H1 (cell line): ENCODE results near the gene PTPRC. TPM values are rescaled to one million over a fixed set of nuclear protein-coding genes. Genes with fewer than 3 reads are reported as not detected.

ENCODE experiments used
- CTCF ChIA-PET: fragments of 300-600 bp; sonication (Branson Sonifier 250); formaldehyde crosslinking; loops from one replicate; lab custom pipeline; 2021; ENCODE audit not compliant: partially characterized antibody; lab: Charles Lee
- POLR2A ChIA-PET: fragments of 300-600 bp; sonication (Branson Sonifier 250); formaldehyde crosslinking; loops from one replicate; lab custom pipeline; 2021; ENCODE audit warnings: inconsistent platforms; ENCODE audit not compliant: partially characterized antibody; lab: Charles Lee
- DNase-seq, 2 experiments: peaks; one replicate each; pipeline versions ENCODE4 v3.0.0 to v3.0.0-alpha.2; 2010 to 2022; ENCODE audit warnings: low spot score in 2 of 2, low read depth in 1 of 2, mixed read lengths in 1 of 2
- FAIRE-seq: peaks from 2 replicates; lab custom pipeline; 2011; peaks lifted over from hg19 to GRCh38; lab: Jason Lieb, UNC
- H2AFZ ChIP-seq: 2 replicates; pipeline ENCODE4 v1.8.1; 2012; ENCODE audit warnings: low read length, inconsistent platforms
- H2AK5ac ChIP-seq: 2 replicates; pipeline ENCODE4 v1.6.1; 2013; ENCODE audit warnings: low read depth, low read length
- H2BK120ac ChIP-seq: replicated peaks from 2 replicates; pipeline ENCODE3; 2013; ENCODE audit warnings: low read depth, low read length, inconsistent platforms
- H2BK12ac ChIP-seq: 2 replicates; pipeline ENCODE4 v1.6.1; 2013; ENCODE audit warnings: low read depth, low read length
- H2BK15ac ChIP-seq: 2 replicates; pipeline ENCODE4 v1.6.1; 2013; ENCODE audit warnings: low read length
- H2BK20ac ChIP-seq: 2 replicates; pipeline ENCODE4 v1.6.1; 2013; ENCODE audit warnings: low read length
- H2BK5ac ChIP-seq: 2 replicates; pipeline ENCODE4 v1.6.1; 2013; ENCODE audit warnings: low read depth, low read length
- H3K14ac ChIP-seq: 2 replicates; pipeline ENCODE4 v1.6.1; 2013; ENCODE audit warnings: inconsistent platforms; ENCODE audit not compliant: insufficient read length
- H3K18ac ChIP-seq: 2 replicates; pipeline ENCODE4 v1.6.1; 2013; ENCODE audit warnings: low read length; ENCODE audit errors: extremely low read depth
- H3K23ac ChIP-seq: 2 replicates; pipeline ENCODE4 v1.6.1; 2013; ENCODE audit warnings: inconsistent platforms; ENCODE audit not compliant: insufficient read length
- H3K23me2 ChIP-seq: 2 replicates; pipeline ENCODE4 v1.6.1; 2013; ENCODE audit warnings: low read depth, low read length
- H3K27ac ChIP-seq: 2 replicates; pipeline ENCODE4 v1.6.1; 2011; ENCODE audit warnings: low read depth, low read length, inconsistent platforms
- H3K27me3 ChIP-seq, 4 experiments: replicated peaks in 1 of 4; 1 replicate in 1 of 4; 2 replicates in 3 of 4; pipeline versions ENCODE4 v1.6.1 to v1.8.1; 2011 to 2013; ENCODE audit warnings: low read length in 3 of 4, mild to moderate bottlenecking in 3 of 4, inconsistent platforms in 2 of 4, mixed read lengths in 2 of 4, moderate library complexity in 1 of 4; ENCODE audit not compliant: control insufficient read depth in 3 of 4, insufficient read depth in 3 of 4; ENCODE audit errors: extremely low read depth in 1 of 4
- H3K36me3 ChIP-seq, 4 experiments: 2 replicates each; pipeline versions ENCODE4 v1.6.1 to v1.8.1; 2011 to 2013; ENCODE audit warnings: mild to moderate bottlenecking in 4 of 4, low read length in 3 of 4, moderate library complexity in 2 of 4, control low read depth in 1 of 4, inconsistent platforms in 1 of 4; ENCODE audit not compliant: insufficient read depth in 4 of 4, control insufficient read depth in 2 of 4
- H3K4ac ChIP-seq: replicated peaks from 2 replicates; pipeline ENCODE3; 2013; ENCODE audit warnings: low read length, low read depth, mixed read lengths, inconsistent platforms; ENCODE audit not compliant: insufficient read length
- H3K4me1 ChIP-seq, 4 experiments: replicated peaks in 1 of 4; 1 replicate in 1 of 4; 2 replicates in 3 of 4; pipeline versions ENCODE4 v1.6.1 to v1.8.1; 2011 to 2013; ENCODE audit warnings: low read length in 3 of 4, inconsistent platforms in 2 of 4, mixed read lengths in 1 of 4; ENCODE audit not compliant: insufficient read depth in 4 of 4, control insufficient read depth in 3 of 4
- H3K4me2 ChIP-seq, 2 experiments: 2 replicates each; pipeline versions ENCODE4 v1.6.1 to v1.8.1; 2011 to 2013; ENCODE audit warnings: low read depth in 2 of 2, low read length in 2 of 2, control low read depth in 1 of 2, inconsistent platforms in 1 of 2, mild to moderate bottlenecking in 1 of 2; ENCODE audit not compliant: insufficient read depth in 1 of 2
- H3K4me3 ChIP-seq, 4 experiments: fragments of 200-600, 300-600 bp in 1 of 4; sonication (generic), shearing (Covaris generic), sonication (Bioruptor Twin) in 1 of 4; 2 replicates each; pipeline versions ENCODE4 v1.5.1 to v1.8.1; 2011 to 2016; ENCODE audit warnings: low read length in 4 of 4, low read depth in 3 of 4, control low read depth in 2 of 4, inconsistent platforms in 2 of 4, mild to moderate bottlenecking in 2 of 4, mixed read lengths in 1 of 4, moderate library complexity in 1 of 4; ENCODE audit not compliant: insufficient read depth in 2 of 4; ENCODE audit errors: extremely low read depth in 1 of 4
- H3K56ac ChIP-seq: replicated peaks from 2 replicates; pipeline ENCODE3; 2013; ENCODE audit warnings: low read depth, mild to moderate bottlenecking, mixed read lengths, low read length, inconsistent platforms; ENCODE audit not compliant: insufficient read length
- H3K79me1 ChIP-seq: 2 replicates; pipeline ENCODE4 v1.6.1; 2013; ENCODE audit warnings: low read depth, low read length, control low read depth
- H3K79me2 ChIP-seq, 2 experiments: 2 replicates each; pipeline versions ENCODE4 v1.6.1 to v1.8.1; 2012 to 2013; ENCODE audit warnings: low read length in 2 of 2, mild to moderate bottlenecking in 2 of 2, inconsistent platforms in 1 of 2; ENCODE audit not compliant: insufficient read depth in 2 of 2, control insufficient read depth in 1 of 2
- H3K9ac ChIP-seq, 4 experiments: replicated peaks in 1 of 4; 1 replicate in 1 of 4; 2 replicates in 3 of 4; pipeline versions ENCODE4 v1.6.1 to v1.8.1; 2011 to 2013; ENCODE audit warnings: low read depth in 3 of 4, low read length in 3 of 4, control low read depth in 2 of 4, mild to moderate bottlenecking in 2 of 4, moderate library complexity in 2 of 4, inconsistent platforms in 1 of 4; ENCODE audit errors: extremely low read depth in 1 of 4
- H3K9me3 ChIP-seq, 2 experiments: 2 replicates each; pipeline versions ENCODE4 v1.6.1 to v1.8.1; 2012 to 2013; ENCODE audit warnings: mild to moderate bottlenecking in 2 of 2, moderate library complexity in 2 of 2, control low read depth in 1 of 2, inconsistent platforms in 1 of 2, low read depth in 1 of 2, low read length in 1 of 2, mixed read lengths in 1 of 2; ENCODE audit not compliant: insufficient read depth in 2 of 2
- H4K20me1 ChIP-seq, 2 experiments: replicated peaks in 1 of 2; 2 replicates each; pipeline versions ENCODE3 to v1.8.1; 2011 to 2013; ENCODE audit warnings: inconsistent platforms in 2 of 2, low read length in 2 of 2, mild to moderate bottlenecking in 1 of 2; ENCODE audit not compliant: insufficient read depth in 2 of 2, control insufficient read depth in 1 of 2
- H4K5ac ChIP-seq: 2 replicates; pipeline ENCODE4 v1.6.1; 2013; ENCODE audit warnings: low read length, low read depth, mixed read lengths, inconsistent platforms; ENCODE audit not compliant: insufficient read length
- H4K8ac ChIP-seq: 2 replicates; pipeline ENCODE4 v1.8.0; 2013; ENCODE audit warnings: mild to moderate bottlenecking, moderate library complexity, low read length, inconsistent platforms; ENCODE audit not compliant: insufficient read depth; ENCODE audit errors: extremely low read depth
- H4K91ac ChIP-seq: replicated peaks from 2 replicates; pipeline ENCODE3; 2013; ENCODE audit warnings: low read length, mixed read lengths, inconsistent platforms; ENCODE audit not compliant: insufficient read length
- CREB1 ChIP-seq: IDR thresholded peaks from 2 replicates; pipeline ENCODE4 v1.6.1; 2012; ENCODE audit warnings: inconsistent platforms
- E2F6 ChIP-seq: IDR thresholded peaks from 2 replicates; pipeline ENCODE4 v1.6.1; 2012; ENCODE audit warnings: inconsistent platforms
- GTF2F1 ChIP-seq: IDR thresholded peaks from 2 replicates; pipeline ENCODE4 v1.6.1; 2012; ENCODE audit warnings: low read depth, low read length, improper control_type of control experiment, borderline replicate concordance
- HDAC6 ChIP-seq: IDR thresholded peaks from one replicate; pipeline ENCODE4 v1.7.1; 2012; ENCODE audit warnings: low read depth, mild to moderate bottlenecking, inconsistent platforms, low read length, moderate library complexity
- POLR2A ChIP-seq, 2 experiments: IDR thresholded peaks; 1 replicate in 1 of 2; 2 replicates in 1 of 2; pipeline ENCODE4 v1.6.1; 2011; ENCODE audit warnings: low read depth in 2 of 2, low read length in 2 of 2, mild to moderate bottlenecking in 2 of 2; ENCODE audit errors: control extremely low read depth in 1 of 2
- SP1 ChIP-seq: IDR thresholded peaks from 2 replicates; pipeline ENCODE4 v1.6.1; 2011; ENCODE audit warnings: low read depth, low read length
- SP4 ChIP-seq: IDR thresholded peaks from 2 replicates; pipeline ENCODE4 v1.6.1; 2012; ENCODE audit warnings: low read length, inconsistent platforms
- SUZ12 ChIP-seq: fragments of 200-600 bp; sonication (generic); IDR thresholded peaks from 2 replicates; pipeline ENCODE4 v1.6.1; 2012; ENCODE audit warnings: mild to moderate bottlenecking, inconsistent platforms, low read length, moderate library complexity, mixed read lengths
- TEAD4 ChIP-seq: IDR thresholded peaks from 2 replicates; pipeline ENCODE4 v1.6.1; 2012; ENCODE audit warnings: low read depth, low read length, inconsistent platforms, mixed read lengths
- WGBS, 2 experiments: shearing (Covaris generic) in 1 of 2; methylation state at CpG; one replicate each; pipeline versions ENCODE4 v1.1.6 to v1.1.7; 2013 to 2015; ENCODE audit warnings: low lambda C conversion rate in 2 of 2, mixed read lengths in 2 of 2, inconsistent platforms in 1 of 2, low coverage in 1 of 2, missing lambda C conversion rate in 1 of 2; ENCODE audit not compliant: insufficient replicate concordance in 2 of 2, insufficient coverage in 1 of 2, insufficient read length in 1 of 2; ENCODE audit errors: extremely low coverage in 1 of 2, missing lambda C conversion rate in 1 of 2; 5-methylcytosine and 5-hydroxymethylcytosine counted together
- polyA plus RNA-seq, 7 experiments: library from polyadenylated mRNA; depleted of rRNA in 3 of 7; stranded (reverse) in 5 of 7; unstranded in 2 of 7; fragments of >200 nt in 5 of 7; fragments of 200-250 nt in 2 of 7; gene quantifications; 1 replicate in 5 of 7; 2 replicates in 1 of 7; 4 replicates in 1 of 7; pipeline versions ENCODE4 v1.2.1 to v1.2.3, GENCODE V29; 2011 to 2013; ENCODE audit warnings: missing spikeins in 2 of 7, mixed read lengths in 2 of 7
- total RNA-seq: library from RNA; stranded (reverse); fragmentation: NEBNext Ultra II Directional; extraction: Animal tissue kit (Norgen Biotek cat#: 25700); gene quantifications from 2 replicates; pipeline ENCODE4 v1.2.1, GENCODE V29; 2021

PTPRC gene
- total and polyA plus RNA-seq, 2 of the 8 experiments (the other 6 are each of a cell fraction or from before 2014, with no cell fraction given) = 0.05 TPM; not detected in 1

GRCh38 chr1:198677871-198678270 is 39.0 kb downstream of the PTPRC start:
- ChIA-PET CTCF (no interaction called here), POLR2A (no interaction called here)
- Histone ChIP-seq H4K20me1 (no peaks in the 10 kb centered on the region), H2BK120ac (no peak overlapping the region), H2BK15ac (no peak overlapping the region), H3K23ac (no peak overlapping the region), H3K23me2 (no peaks in the 10 kb centered on the region), H2BK20ac (no peak overlapping the region), H2BK5ac (no peak overlapping the region), H3K9me3 (no peaks in the 10 kb centered on the region), H2AFZ (no peak overlapping the region), H3K27me3 (no peaks in the 10 kb centered on the region), H2AK5ac (no peak overlapping the region), H2BK12ac (no peak overlapping the region), H4K91ac (no peak overlapping the region), H3K14ac (no peak overlapping the region), H3K56ac (no peak overlapping the region), H3K79me2 (no peaks in the 10 kb centered on the region), H3K4me2 (no peak overlapping the region), H3K27ac (no peak overlapping the region), H3K4ac (no peak overlapping the region), H3K4me3 (no peak overlapping the region), H4K8ac (no peak overlapping the region), H3K4me1 (no peaks in the 10 kb centered on the region), H3K18ac (no peak overlapping the region), H3K9ac (no peak overlapping the region), H4K5ac (no peak overlapping the region), H3K36me3 (no peaks in the 10 kb centered on the region), H3K79me1 (no peaks in the 10 kb centered on the region)
- DNase-seq (no peak), FAIRE-seq (no peak)
- no peak for TF ChIP-seq SP1
- TF ChIP-seq SP4 = no peak
- TF ChIP-seq POLR2A (IDR thresholded peaks at IDR 0.05; ENCODE audit: control extremely low read depth in 1 of 2, low read depth in 2 of 2, low read length in 2 of 2) = no peak
- TF ChIP-seq HDAC6 = no peak
- no peak for TF ChIP-seq SUZ12
- no peak for TF ChIP-seq CREB1
- no peak for TF ChIP-seq E2F6
- TF ChIP-seq TEAD4 = no peak
- no peak for TF ChIP-seq GTF2F1
- 88% methylated on average over 2 of the region's 2 CpGs; no CpG with 5 or more reads in 1 of the 2 experiments for WGBS, 2 experiments
